Measurements from ENCODE around the gene PTPRN. TPM values are rescaled to one million over a fixed set of nuclear protein-coding genes. Genes with fewer than 3 reads are reported as not detected.
A peak's percentile ranks its signal among the peaks of the same experiment; 100 is the strongest.

PTPRN gene
- total RNA-seq, 2 donors from 2014 or later, result 0.09 to 3.1 TPM

- Mint-ChIP-seq H3K27ac (peak overlapping the region in 1 of 2 donors; percentile 82), H3K9me3 (no peaks in the 10 kb centered on the region), H3K36me3 (peaks cover 0 to 5% of the 10 kb centered on the region in 2 donors)
- no peak for ATAC-seq
- no peak for DNase-seq (ENCODE audit: low spot score in 2 of 2)
Observed at GRCh38 chr2:219281588-219281987, 27.6 kb downstream of the PTPRN start.

GRCh38 chr2:219280651-219281050 is 28.6 kb downstream of the PTPRN start:
- H3K27ac Mint-ChIP-seq, result peak overlapping the region; percentile 14 to 92

GRCh38 chr2:219279916-219280516 is 29.2 kb downstream of the PTPRN start:
- ATAC-seq, result no peak
- DNase-seq (ENCODE audit: low spot score in 2 of 2), result no peak
- Mint-ChIP-seq H3K27ac (peak overlapping the region; percentile 92 to 96), H3K9me3 (no peaks in the 10 kb centered on the region), H3K36me3 (peaks cover 0 to 5% of the 10 kb centered on the region in 2 donors)

More at GRCh38 chr2:219280651-219281050, 28.6 kb downstream of the PTPRN start:
- peaks cover 0 to 5% of the 10 kb centered on the region in 2 donors for H3K36me3 Mint-ChIP-seq
- H3K9me3 Mint-ChIP-seq, result no peaks in the 10 kb centered on the region
- DNase-seq (ENCODE audit: low spot score in 2 of 2), result no peak
- no peak for ATAC-seq

GRCh38 chr2:219279151-219279915 is 29.9 kb downstream of the PTPRN start, which contains the start of gene DNAJB2:
TSS of gene DNAJB2 (plus strand) at chr2:219279366. CDS start at chr2:219279834, 468 bp downstream.
- ATAC-seq (peak; percentile 87 to 92), DNase-seq (ENCODE audit: low spot score in 2 of 2) (peak; percentile 98 to 99)
- H3K36me3 Mint-ChIP-seq, result peaks cover 0 to 5% of the 10 kb centered on the region in 2 donors
- peak within 1 kb of the TSS; percentile 92 to 98 for H3K27ac Mint-ChIP-seq
- H3K9me3 Mint-ChIP-seq, result no peaks in the 10 kb centered on the region

GRCh38 chr2:219278655-219279150 is 30.5 kb downstream of the PTPRN start:
- ATAC-seq (no peak), DNase-seq (ENCODE audit: low spot score in 2 of 2) (peak in 1 of 2 donors; percentile 24)
- H3K27ac Mint-ChIP-seq, result peak overlapping the region; percentile 92 to 98
- no peaks in the 10 kb centered on the region for H3K9me3 Mint-ChIP-seq
- H3K36me3 Mint-ChIP-seq, result peaks cover 0 to 5% of the 10 kb centered on the region in 2 donors

- H3K27ac Mint-ChIP-seq, result peak overlapping the region; percentile 92 to 93
- no peaks in the 10 kb centered on the region for H3K9me3 Mint-ChIP-seq
- ATAC-seq, result no peak
Observed at GRCh38 chr2:219277703-219278654, 31.2 kb downstream of the PTPRN start.

GRCh38 chr2:219274361-219274921 is 34.8 kb downstream of the PTPRN start:
- no peak for DNase-seq (ENCODE audit: low spot score in 2 of 2)
- ATAC-seq, result no peak
- H3K9me3 Mint-ChIP-seq, result no peaks in the 10 kb centered on the region
- H3K27ac Mint-ChIP-seq, result no peak overlapping the region
- H3K36me3 Mint-ChIP-seq, result no peaks in the 10 kb centered on the region

More at GRCh38 chr2:219277703-219278654, 31.2 kb downstream of the PTPRN start:
- H3K36me3 Mint-ChIP-seq, result peaks cover 0 to 5% of the 10 kb centered on the region in 2 donors
- peak; percentile 82 to 83 for DNase-seq (ENCODE audit: low spot score in 2 of 2)

GRCh38 chr2:219273937-219274336 is 35.3 kb downstream of the PTPRN start:
- no peaks in the 10 kb centered on the region for H3K36me3 Mint-ChIP-seq
- ATAC-seq (no peak), DNase-seq (ENCODE audit: low spot score in 2 of 2) (no peak)
- H3K27ac Mint-ChIP-seq, result no peak overlapping the region
- no peaks in the 10 kb centered on the region for H3K9me3 Mint-ChIP-seq

GRCh38 chr2:219272995-219273394 is 36.2 kb downstream of the PTPRN start:
- DNase-seq (ENCODE audit: low spot score in 2 of 2) (no peak), ATAC-seq (peak in 1 of 2 donors; percentile 63)
- Mint-ChIP-seq H3K36me3 (no peaks in the 10 kb centered on the region), H3K9me3 (no peaks in the 10 kb centered on the region), H3K27ac (no peak overlapping the region)

- no peak for ATAC-seq
- Mint-ChIP-seq H3K36me3 (no peaks in the 10 kb centered on the region), H3K9me3 (no peaks in the 10 kb centered on the region)
Observed at GRCh38 chr2:219272356-219272755, 36.8 kb downstream of the PTPRN start.

GRCh38 chr2:219271021-219271420 is 38.2 kb downstream of the PTPRN start:
- H3K27ac Mint-ChIP-seq, result no peak overlapping the region
- ATAC-seq, result no peak
- H3K36me3 Mint-ChIP-seq, result no peaks in the 10 kb centered on the region
- no peak for DNase-seq (ENCODE audit: low spot score in 2 of 2)
- H3K9me3 Mint-ChIP-seq, result no peaks in the 10 kb centered on the region

More at GRCh38 chr2:219272356-219272755, 36.8 kb downstream of the PTPRN start:
- no peak for DNase-seq (ENCODE audit: low spot score in 2 of 2)
- no peak overlapping the region for H3K27ac Mint-ChIP-seq

- H3K27ac Mint-ChIP-seq, result no peak overlapping the region
- no peak for ATAC-seq
- no peaks in the 10 kb centered on the region for H3K9me3 Mint-ChIP-seq
- no peak for DNase-seq (ENCODE audit: low spot score in 2 of 2)
- no peaks in the 10 kb centered on the region for H3K36me3 Mint-ChIP-seq
Observed at GRCh38 chr2:219270055-219270372, 39.2 kb downstream of the PTPRN start.

- ATAC-seq, result no peak
- DNase-seq (ENCODE audit: low spot score in 2 of 2), result no peak
- no peaks in the 10 kb centered on the region for H3K36me3 Mint-ChIP-seq
- no peaks in the 10 kb centered on the region for H3K9me3 Mint-ChIP-seq
- H3K27ac Mint-ChIP-seq, result no peak overlapping the region
Observed at GRCh38 chr2:219269362-219270054, 39.7 kb downstream of the PTPRN start.

- ATAC-seq, result no peak
- no peaks in the 10 kb centered on the region for H3K9me3 Mint-ChIP-seq
Observed at GRCh38 chr2:219268294-219268693, 40.9 kb downstream of the PTPRN start.

GRCh38 chr2:219266886-219267285 is 42.3 kb downstream of the PTPRN start:
- DNase-seq (ENCODE audit: low spot score in 2 of 2) (no peak), ATAC-seq (no peak)
- H3K36me3 Mint-ChIP-seq, result no peaks in the 10 kb centered on the region
- no peak overlapping the region for H3K27ac Mint-ChIP-seq
- no peaks in the 10 kb centered on the region for H3K9me3 Mint-ChIP-seq

More at GRCh38 chr2:219268294-219268693, 40.9 kb downstream of the PTPRN start:
- H3K27ac Mint-ChIP-seq, result no peak overlapping the region
- DNase-seq (ENCODE audit: low spot score in 2 of 2), result no peak
- H3K36me3 Mint-ChIP-seq, result no peaks in the 10 kb centered on the region

- H3K9me3 Mint-ChIP-seq, result no peaks in the 10 kb centered on the region
- H3K36me3 Mint-ChIP-seq, result no peaks in the 10 kb centered on the region
- ATAC-seq (no peak), DNase-seq (ENCODE audit: low spot score in 2 of 2) (no peak)
- H3K27ac Mint-ChIP-seq, result no peak overlapping the region
Observed at GRCh38 chr2:219266232-219266631, 43.0 kb downstream of the PTPRN start.
